ENCODE results near the gene RAB11B.
"Not testable (repeated sequence)": the region's sequence is repeated elsewhere in the genome, so short reads cannot be mapped to it uniquely, and the experiment has no call there.

DNA sequence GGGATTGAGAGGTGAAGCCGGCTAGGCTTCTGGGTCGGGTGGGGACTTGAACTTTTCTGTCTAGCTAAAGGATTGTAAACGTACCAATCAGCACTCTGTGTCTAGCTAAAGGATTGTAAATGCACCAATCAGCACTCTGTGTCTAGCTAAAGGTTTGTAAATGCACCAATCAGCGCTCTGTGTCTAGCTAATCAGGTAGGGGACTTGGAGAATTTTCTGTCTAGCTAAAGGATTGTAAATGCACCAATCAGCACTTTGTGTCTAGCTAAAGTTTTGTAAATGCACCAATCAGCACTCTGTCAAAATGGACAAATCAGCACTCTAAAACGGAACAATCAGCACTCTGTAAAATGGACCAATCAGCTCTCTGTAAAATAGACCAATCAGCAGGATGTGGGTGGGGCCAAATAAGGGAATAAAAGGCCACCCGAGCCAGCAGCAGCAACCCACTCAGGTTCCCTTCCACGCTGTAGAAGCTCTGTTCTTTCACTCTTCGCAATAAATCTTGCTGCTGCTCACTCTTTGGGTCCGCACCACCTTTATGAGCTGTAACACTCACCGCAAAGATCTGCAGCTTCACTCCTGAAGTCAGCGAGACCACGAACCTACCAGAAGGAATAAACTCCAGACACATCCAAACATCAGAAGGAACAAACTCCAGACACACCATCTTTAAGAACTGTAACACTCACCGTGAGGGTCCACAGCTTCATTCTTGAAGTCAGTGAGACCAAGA, 10.8 kb upstream of the RAB11B start:
- TF ChIP-seq, protein P1, sequence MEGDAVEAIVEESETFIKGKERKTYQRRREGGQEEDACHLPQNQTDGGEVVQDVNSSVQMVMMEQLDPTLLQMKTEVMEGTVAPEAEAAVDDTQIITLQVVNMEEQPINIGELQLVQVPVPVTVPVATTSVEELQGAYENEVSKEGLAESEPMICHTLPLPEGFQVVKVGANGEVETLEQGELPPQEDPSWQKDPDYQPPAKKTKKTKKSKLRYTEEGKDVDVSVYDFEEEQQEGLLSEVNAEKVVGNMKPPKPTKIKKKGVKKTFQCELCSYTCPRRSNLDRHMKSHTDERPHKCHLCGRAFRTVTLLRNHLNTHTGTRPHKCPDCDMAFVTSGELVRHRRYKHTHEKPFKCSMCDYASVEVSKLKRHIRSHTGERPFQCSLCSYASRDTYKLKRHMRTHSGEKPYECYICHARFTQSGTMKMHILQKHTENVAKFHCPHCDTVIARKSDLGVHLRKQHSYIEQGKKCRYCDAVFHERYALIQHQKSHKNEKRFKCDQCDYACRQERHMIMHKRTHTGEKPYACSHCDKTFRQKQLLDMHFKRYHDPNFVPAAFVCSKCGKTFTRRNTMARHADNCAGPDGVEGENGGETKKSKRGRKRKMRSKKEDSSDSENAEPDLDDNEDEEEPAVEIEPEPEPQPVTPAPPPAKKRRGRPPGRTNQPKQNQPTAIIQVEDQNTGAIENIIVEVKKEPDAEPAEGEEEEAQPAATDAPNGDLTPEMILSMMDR (IDR thresholded peaks at IDR 0.05) = not testable (repeated sequence)
- TF ChIP-seq POLR2AphosphoS5 (IDR thresholded peaks at IDR 0.05; ENCODE audit: low read depth, low read length) = not testable (repeated sequence)
